Right atrium auricular region (tissue), 2 donors: ENCODE measurements around the gene RBPJL. TPM values are rescaled to one million over a fixed set of nuclear protein-coding genes. Genes with fewer than 3 reads are reported as not detected.

Experiments used
- DNase-seq: peaks from one replicate; pipeline ENCODE4 v3.0.0-alpha.2; 2019; ENCODE audit warnings: low spot score
- H3K27ac ChIP-seq, 2 donors: fragments of 200-600 bp; sonication (generic); 1 replicate in 1 of 2; 2 replicates in 1 of 2; pipeline ENCODE4 v1.5.1; 2016 to 2019
- H3K27me3 ChIP-seq, 2 donors: fragments of 200-600 bp; sonication (generic); one replicate each; pipeline versions ENCODE4 v1.5.1 to v1.6.0; 2017 to 2019
- H3K36me3 ChIP-seq: fragments of 200-600 bp; sonication (generic); one replicate; pipeline ENCODE4 v1.5.1; 2016
- H3K4me1 ChIP-seq, 2 donors: fragments of 200-600 bp; sonication (generic); one replicate each; pipeline versions ENCODE4 v1.5.1 to v1.6.0; 2017 to 2019
- H3K4me3 ChIP-seq, 2 donors: fragments of 200-600 bp; sonication (generic); 1 replicate in 1 of 2; 2 replicates in 1 of 2; pipeline ENCODE4 v1.5.1; 2017 to 2019; ENCODE audit warnings: mild to moderate bottlenecking in 1 of 2, moderate library complexity in 1 of 2
- H3K9me3 ChIP-seq, 2 donors: fragments of 200-600 bp; sonication (generic); one replicate each; pipeline ENCODE4 v1.5.1; 2019
- total RNA-seq, 2 donors: library from RNA; depleted of rRNA; stranded (reverse); fragments of >200 nt; gene quantifications; one replicate each; pipeline ENCODE4 v1.1.0, GENCODE V29; 2016
- TF ChIP-seq, protein P1 (sequence below), 2 donors: fragments of 200-600 bp; sonication (generic); IDR thresholded peaks; one replicate each; pipeline ENCODE4 v1.5.1; 2019; ENCODE audit warnings: antibody characterized with exemption in 2 of 2

RBPJL gene
- total RNA-seq, 2 donors from 2014 or later: not detected

DNA sequence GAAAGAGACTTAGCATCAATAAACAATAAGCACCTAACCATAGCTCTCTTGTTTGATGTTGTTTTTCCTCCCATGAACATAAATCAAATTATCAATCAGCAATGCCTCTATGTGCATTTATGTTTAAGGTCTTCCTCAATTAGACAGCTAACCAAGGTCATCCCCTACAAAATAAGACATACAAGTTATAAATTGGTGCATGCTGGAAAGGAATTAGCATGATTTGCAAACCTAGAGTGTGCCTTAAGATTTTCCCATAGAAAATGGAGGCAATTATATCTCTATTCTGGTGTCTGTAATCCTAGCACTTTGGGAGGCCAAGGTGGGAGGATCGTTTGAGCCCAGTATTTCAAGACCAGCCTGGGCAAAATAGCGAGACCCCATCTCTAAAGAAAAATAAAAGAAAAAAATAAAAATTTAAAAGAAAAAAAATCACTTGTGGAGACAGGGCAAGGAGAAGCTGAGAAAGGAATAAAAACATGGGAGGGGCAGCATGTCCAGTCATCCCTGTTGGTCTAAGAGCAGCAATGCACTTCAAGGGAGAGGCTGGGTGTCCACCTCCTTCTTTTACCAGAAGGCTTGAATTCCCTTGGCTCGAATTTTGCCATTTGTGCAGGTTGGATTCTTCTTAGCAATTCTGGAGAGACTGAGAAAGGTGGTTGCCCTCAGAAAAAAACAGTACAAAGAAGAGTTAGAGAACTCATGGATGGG is 42.9 kb upstream of the RBPJL start:
- H3K27me3 ChIP-seq: no peaks in the 10 kb centered on the region
- TF ChIP-seq, protein P1, sequence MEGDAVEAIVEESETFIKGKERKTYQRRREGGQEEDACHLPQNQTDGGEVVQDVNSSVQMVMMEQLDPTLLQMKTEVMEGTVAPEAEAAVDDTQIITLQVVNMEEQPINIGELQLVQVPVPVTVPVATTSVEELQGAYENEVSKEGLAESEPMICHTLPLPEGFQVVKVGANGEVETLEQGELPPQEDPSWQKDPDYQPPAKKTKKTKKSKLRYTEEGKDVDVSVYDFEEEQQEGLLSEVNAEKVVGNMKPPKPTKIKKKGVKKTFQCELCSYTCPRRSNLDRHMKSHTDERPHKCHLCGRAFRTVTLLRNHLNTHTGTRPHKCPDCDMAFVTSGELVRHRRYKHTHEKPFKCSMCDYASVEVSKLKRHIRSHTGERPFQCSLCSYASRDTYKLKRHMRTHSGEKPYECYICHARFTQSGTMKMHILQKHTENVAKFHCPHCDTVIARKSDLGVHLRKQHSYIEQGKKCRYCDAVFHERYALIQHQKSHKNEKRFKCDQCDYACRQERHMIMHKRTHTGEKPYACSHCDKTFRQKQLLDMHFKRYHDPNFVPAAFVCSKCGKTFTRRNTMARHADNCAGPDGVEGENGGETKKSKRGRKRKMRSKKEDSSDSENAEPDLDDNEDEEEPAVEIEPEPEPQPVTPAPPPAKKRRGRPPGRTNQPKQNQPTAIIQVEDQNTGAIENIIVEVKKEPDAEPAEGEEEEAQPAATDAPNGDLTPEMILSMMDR (IDR thresholded peaks at IDR 0.05): no peak
- H3K4me1 ChIP-seq: no peaks in the 10 kb centered on the region
- no peaks in the 10 kb centered on the region for H3K9me3 ChIP-seq
- H3K36me3 ChIP-seq: no peaks in the 10 kb centered on the region
- H3K4me3 ChIP-seq: no peak overlapping the region
- no peak for DNase-seq
- H3K27ac ChIP-seq: no peak overlapping the region

GRCh38 chr20:45266977-45267376 is 39.7 kb upstream of the RBPJL start:
- no peaks in the 10 kb centered on the region for H3K27me3 ChIP-seq
- TF ChIP-seq, protein P1 (IDR thresholded peaks at IDR 0.05): no peak
- H3K9me3 ChIP-seq: no peaks in the 10 kb centered on the region
- no peak overlapping the region for H3K27ac ChIP-seq
- H3K4me1 ChIP-seq: no peaks in the 10 kb centered on the region
- no peak overlapping the region for H3K4me3 ChIP-seq
- H3K36me3 ChIP-seq: no peaks in the 10 kb centered on the region
- DNase-seq: no peak

- no peaks in the 10 kb centered on the region for H3K27me3 ChIP-seq
- no peak for DNase-seq
- TF ChIP-seq, protein P1 (IDR thresholded peaks at IDR 0.05): no peak
- H3K4me1 ChIP-seq: no peaks in the 10 kb centered on the region
- H3K4me3 ChIP-seq: no peak overlapping the region
- H3K36me3 ChIP-seq: no peaks in the 10 kb centered on the region
- no peak overlapping the region for H3K27ac ChIP-seq
- H3K9me3 ChIP-seq: no peaks in the 10 kb centered on the region
Measured at GRCh38 chr20:45268531-45268930, 38.1 kb upstream of the RBPJL start.

DNA sequence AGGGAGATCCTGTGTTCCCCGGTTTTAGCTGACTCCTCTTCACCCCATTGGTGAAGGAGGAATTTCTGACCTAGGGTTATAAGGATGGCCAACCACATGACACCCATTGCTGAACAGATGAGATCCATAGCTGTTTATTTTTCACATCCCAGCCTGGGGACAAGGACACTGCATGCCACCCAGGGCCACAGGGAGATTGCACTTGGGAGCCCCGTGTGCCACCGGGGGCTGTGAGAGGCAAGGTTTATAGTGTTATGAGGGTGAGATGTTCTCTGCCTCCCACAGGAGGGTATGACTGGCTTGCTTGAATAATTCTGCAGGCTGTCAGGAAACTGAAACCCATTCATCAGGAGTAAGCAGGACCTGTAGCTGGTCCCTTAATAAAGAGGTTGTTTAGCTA is 37.6 kb upstream of the RBPJL start:
- Histone ChIP-seq H3K9me3 (no peaks in the 10 kb centered on the region), H3K27ac (no peak overlapping the region), H3K4me1 (no peaks in the 10 kb centered on the region), H3K4me3 (no peak overlapping the region), H3K27me3 (no peaks in the 10 kb centered on the region), H3K36me3 (no peaks in the 10 kb centered on the region)
- TF ChIP-seq, protein P1 (IDR thresholded peaks at IDR 0.05): no peak
- no peak for DNase-seq

DNA sequence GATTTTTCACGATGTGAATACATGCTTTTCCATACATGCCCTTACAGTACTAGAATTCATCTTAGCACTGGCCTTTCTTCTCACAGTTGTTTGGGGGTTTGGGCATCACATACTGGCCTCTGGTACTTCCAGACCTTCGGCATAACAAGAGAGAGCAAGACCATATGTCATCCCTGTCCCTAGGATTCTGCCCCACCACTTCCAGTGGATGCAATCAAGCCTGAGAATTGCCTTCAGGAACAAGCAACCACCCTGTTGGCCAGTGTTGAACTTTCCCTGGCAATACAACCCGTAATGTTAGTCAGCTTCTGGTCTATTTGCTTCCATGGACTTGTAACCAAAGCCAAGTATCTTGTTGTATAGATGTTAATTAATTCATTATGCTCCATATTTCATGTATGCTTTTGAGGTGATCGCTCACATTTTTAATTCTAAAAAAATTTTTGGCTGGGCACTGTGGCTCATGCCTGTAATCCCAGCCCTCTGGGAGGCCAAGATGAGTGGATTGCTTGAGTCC is 36.8 kb upstream of the RBPJL start:
- H3K9me3 ChIP-seq: no peaks in the 10 kb centered on the region
- TF ChIP-seq, protein P1 (IDR thresholded peaks at IDR 0.05): no peak
- no peaks in the 10 kb centered on the region for H3K36me3 ChIP-seq
- DNase-seq: no peak
- H3K27ac ChIP-seq: no peak overlapping the region
- no peaks in the 10 kb centered on the region for H3K27me3 ChIP-seq
- no peaks in the 10 kb centered on the region for H3K4me1 ChIP-seq
- no peak overlapping the region for H3K4me3 ChIP-seq

- Histone ChIP-seq H3K4me3 (no peak overlapping the region), H3K4me1 (no peaks in the 10 kb centered on the region), H3K36me3 (no peaks in the 10 kb centered on the region), H3K9me3 (no peaks in the 10 kb centered on the region), H3K27ac (no peak overlapping the region), H3K27me3 (no peaks in the 10 kb centered on the region)
- DNase-seq: no peak
- TF ChIP-seq, protein P1 (IDR thresholded peaks at IDR 0.05): no peak
Measured at GRCh38 chr20:45275338-45275737, 31.3 kb upstream of the RBPJL start.
